ENCODE data around the gene CELA3B.
"Not testable (repeated sequence)": the region's sequence is repeated elsewhere in the genome, so short reads cannot be mapped to it uniquely, and the experiment has no call there.

CELA3B gene

GRCh38 chr1:21976703-21977239 lies at the start of gene CELA3B:
Gene CELA3B, plus strand, starts transcription at chr1:21977022. Its CDS starts 18 bp downstream, at chr1:21977040.
- DNase-seq: not testable (repeated sequence)

- no peak for DNase-seq
These were observed 49.1 kb upstream of the CELA3B start for GRCh38 chr1:21927533-21928237.

- no peak for DNase-seq
These were observed 46.7 kb upstream of the CELA3B start for GRCh38 chr1:21930080-21930571.

GRCh38 chr1:21930629-21931170 lies 46.1 kb upstream of the CELA3B start:
- no peak for DNase-seq

- no peak for DNase-seq
These were observed 45.4 kb upstream of the CELA3B start for GRCh38 chr1:21931171-21932093.

GRCh38 chr1:21932127-21932526 lies 44.7 kb upstream of the CELA3B start:
- no peak for DNase-seq

GRCh38 chr1:21933397-21934248 lies 43.2 kb upstream of the CELA3B start:
- DNase-seq: peak; percentile 79

GRCh38 chr1:21935393-21935804 lies 41.4 kb upstream of the CELA3B start:
- DNase-seq: no peak

- no peak for DNase-seq
These were observed 40.9 kb upstream of the CELA3B start for GRCh38 chr1:21935891-21936365.

GRCh38 chr1:21936366-21937031 lies 40.3 kb upstream of the CELA3B start:
- no peak for DNase-seq

GRCh38 chr1:21937034-21937371 lies 39.8 kb upstream of the CELA3B start, which contains the start of gene HSPG2:
Gene HSPG2, minus strand, starts transcription at chr1:21937310. Its CDS starts 93 bp downstream, at chr1:21937217.
- DNase-seq: no peak

- DNase-seq: peak; percentile 71
These were observed 39.3 kb upstream of the CELA3B start for GRCh38 chr1:21937372-21938121.

- no peak for DNase-seq
These were observed 37.9 kb upstream of the CELA3B start for GRCh38 chr1:21938732-21939538.

- DNase-seq: peak; percentile 41
These were observed 37.0 kb upstream of the CELA3B start for GRCh38 chr1:21939650-21940374.

- DNase-seq: no peak
These were observed 36.3 kb upstream of the CELA3B start for GRCh38 chr1:21940492-21940891.

GRCh38 chr1:21941370-21941769 lies 35.5 kb upstream of the CELA3B start:
- DNase-seq: no peak

- no peak for DNase-seq
These were observed 34.4 kb upstream of the CELA3B start for GRCh38 chr1:21942464-21942863.

GRCh38 chr1:21942959-21943640 lies 33.7 kb upstream of the CELA3B start:
- not testable (repeated sequence) for DNase-seq

GRCh38 chr1:21944733-21945073 lies 32.1 kb upstream of the CELA3B start:
- DNase-seq: no peak
